Suprapubic skin (tissue), 4 donors: Measurements from ENCODE around the gene PGBD4. TPM values are rescaled to one million over a fixed set of nuclear protein-coding genes. Genes with fewer than 3 reads are reported as not detected.
A peak's percentile ranks its signal among the peaks of the same experiment; 100 is the strongest.

Experiments used
- DNase-seq, 2 donors: peaks; one replicate each; pipeline ENCODE4 v3.0.0-alpha.2; 2019; ENCODE audit warnings: low spot score in 2 of 2
- H3K27ac ChIP-seq: fragments of 200-600 bp; sonication (generic); one replicate; pipeline ENCODE4 v1.5.1; 2019
- H3K27me3 ChIP-seq: fragments of 200-600 bp; sonication (generic); one replicate; pipeline ENCODE4 v1.5.1; 2019
- H3K36me3 ChIP-seq: fragments of 200-600 bp; sonication (generic); one replicate; pipeline ENCODE4 v1.5.1; 2019
- H3K4me1 ChIP-seq: fragments of 200-600 bp; sonication (generic); one replicate; pipeline ENCODE4 v1.5.1; 2019
- H3K4me3 ChIP-seq: fragments of 200-600 bp; sonication (generic); one replicate; pipeline ENCODE4 v1.5.1; 2019; ENCODE audit warnings: mild to moderate bottlenecking
- H3K9me3 ChIP-seq: fragments of 200-600 bp; sonication (generic); one replicate; pipeline ENCODE4 v1.5.1; 2019
- EP300 ChIP-seq: sonication (generic); formaldehyde crosslinking; IDR thresholded peaks from one replicate; pipeline ENCODE4 v1.6.1; 2017; ENCODE audit warnings: antibody characterized with exemption
- POLR2A ChIP-seq, 2 donors: fragments of 450-650 bp; IDR thresholded peaks; one replicate each; pipeline ENCODE4 v1.6.1; 2017; ENCODE audit warnings: antibody characterized with exemption in 2 of 2, mild to moderate bottlenecking in 2 of 2, moderate library complexity in 2 of 2
- POLR2AphosphoS5 ChIP-seq, 3 donors: sonication (generic); formaldehyde crosslinking; IDR thresholded peaks; one replicate each; pipeline ENCODE4 v1.6.1; 2017; ENCODE audit warnings: antibody characterized with exemption in 3 of 3
- WGBS: methylation state at CpG from one replicate; pipeline ENCODE4 v1.1.5; 2018; 5-methylcytosine and 5-hydroxymethylcytosine counted together
- total RNA-seq, 4 donors: library from RNA; depleted of rRNA; stranded (reverse); fragments of >200 nt; gene quantifications; one replicate each; pipeline ENCODE4 v1.1.0, GENCODE V29; 2016
- TF ChIP-seq, protein P1 (sequence below), 2 donors: fragments of 200-600 bp in 1 of 2; fragments of 450-650 bp in 1 of 2; sonication (generic) in 1 of 2; IDR thresholded peaks; one replicate each; pipeline ENCODE4 v1.5.1; 2016 to 2019; ENCODE audit warnings: antibody characterized with exemption in 2 of 2, mild to moderate bottlenecking in 1 of 2, moderate library complexity in 1 of 2

PGBD4 gene
- total RNA-seq, 4 donors from 2014 or later, result 0.83 to 2.3 (median 1.4) TPM

DNA sequence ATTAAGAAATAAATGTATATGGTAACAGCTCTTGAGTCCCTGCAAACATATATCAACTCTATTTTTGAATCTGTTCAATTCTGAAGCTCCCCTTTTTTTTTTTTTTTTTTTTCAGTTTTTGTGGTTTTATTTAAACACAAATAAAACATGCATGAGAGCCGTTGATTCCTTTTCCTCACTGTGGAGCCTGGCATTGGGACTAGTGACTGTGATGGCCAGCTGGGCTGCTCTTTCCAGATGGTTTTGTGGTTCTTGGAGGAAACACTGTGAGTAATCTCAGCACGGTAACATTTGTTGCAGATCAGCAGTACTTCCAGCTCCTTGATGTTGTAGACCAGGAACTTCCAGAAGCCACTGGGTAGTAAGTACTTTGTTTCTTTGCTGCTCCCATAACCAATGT, 16.1 kb upstream of the PGBD4 start:
- Histone ChIP-seq H3K27ac (no peak overlapping the region), H3K36me3 (peaks cover 36% of the 10 kb centered on the region), H3K27me3 (no peaks in the 10 kb centered on the region), H3K9me3 (no peaks in the 10 kb centered on the region), H3K4me3 (no peak overlapping the region), H3K4me1 (peaks cover 3% of the 10 kb centered on the region)
- TF ChIP-seq, protein P1, sequence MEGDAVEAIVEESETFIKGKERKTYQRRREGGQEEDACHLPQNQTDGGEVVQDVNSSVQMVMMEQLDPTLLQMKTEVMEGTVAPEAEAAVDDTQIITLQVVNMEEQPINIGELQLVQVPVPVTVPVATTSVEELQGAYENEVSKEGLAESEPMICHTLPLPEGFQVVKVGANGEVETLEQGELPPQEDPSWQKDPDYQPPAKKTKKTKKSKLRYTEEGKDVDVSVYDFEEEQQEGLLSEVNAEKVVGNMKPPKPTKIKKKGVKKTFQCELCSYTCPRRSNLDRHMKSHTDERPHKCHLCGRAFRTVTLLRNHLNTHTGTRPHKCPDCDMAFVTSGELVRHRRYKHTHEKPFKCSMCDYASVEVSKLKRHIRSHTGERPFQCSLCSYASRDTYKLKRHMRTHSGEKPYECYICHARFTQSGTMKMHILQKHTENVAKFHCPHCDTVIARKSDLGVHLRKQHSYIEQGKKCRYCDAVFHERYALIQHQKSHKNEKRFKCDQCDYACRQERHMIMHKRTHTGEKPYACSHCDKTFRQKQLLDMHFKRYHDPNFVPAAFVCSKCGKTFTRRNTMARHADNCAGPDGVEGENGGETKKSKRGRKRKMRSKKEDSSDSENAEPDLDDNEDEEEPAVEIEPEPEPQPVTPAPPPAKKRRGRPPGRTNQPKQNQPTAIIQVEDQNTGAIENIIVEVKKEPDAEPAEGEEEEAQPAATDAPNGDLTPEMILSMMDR (IDR thresholded peaks at IDR 0.05), result no peak
- no peak for TF ChIP-seq POLR2AphosphoS5 (IDR thresholded peaks at IDR 0.05)
- no peak for TF ChIP-seq EP300
- no peak for TF ChIP-seq POLR2A (IDR thresholded peaks at IDR 0.05)
- WGBS, result 64% methylated on average over 2 of the region's 2 CpGs
- no peak for DNase-seq

DNA sequence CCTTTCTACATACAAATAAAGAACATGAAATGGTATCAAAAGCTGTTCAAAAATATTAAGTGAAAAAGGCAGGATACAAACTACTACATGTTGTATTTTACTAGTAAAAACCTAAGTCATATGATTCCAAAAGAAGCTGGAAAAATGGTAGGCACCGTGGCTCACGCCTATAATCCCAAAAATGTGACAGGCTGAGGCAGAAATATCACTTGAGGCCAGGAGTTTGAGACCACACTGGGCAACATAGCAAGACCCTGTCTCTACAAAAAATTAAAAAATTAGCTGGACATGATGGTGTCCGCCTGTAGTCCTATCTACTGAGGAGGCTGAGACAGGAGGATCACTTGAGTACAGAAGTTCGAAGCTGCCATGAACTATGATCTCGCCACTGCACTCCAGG, 2.0 kb upstream of the PGBD4 start:
- H3K4me3 ChIP-seq, result no peak overlapping the region

DNA sequence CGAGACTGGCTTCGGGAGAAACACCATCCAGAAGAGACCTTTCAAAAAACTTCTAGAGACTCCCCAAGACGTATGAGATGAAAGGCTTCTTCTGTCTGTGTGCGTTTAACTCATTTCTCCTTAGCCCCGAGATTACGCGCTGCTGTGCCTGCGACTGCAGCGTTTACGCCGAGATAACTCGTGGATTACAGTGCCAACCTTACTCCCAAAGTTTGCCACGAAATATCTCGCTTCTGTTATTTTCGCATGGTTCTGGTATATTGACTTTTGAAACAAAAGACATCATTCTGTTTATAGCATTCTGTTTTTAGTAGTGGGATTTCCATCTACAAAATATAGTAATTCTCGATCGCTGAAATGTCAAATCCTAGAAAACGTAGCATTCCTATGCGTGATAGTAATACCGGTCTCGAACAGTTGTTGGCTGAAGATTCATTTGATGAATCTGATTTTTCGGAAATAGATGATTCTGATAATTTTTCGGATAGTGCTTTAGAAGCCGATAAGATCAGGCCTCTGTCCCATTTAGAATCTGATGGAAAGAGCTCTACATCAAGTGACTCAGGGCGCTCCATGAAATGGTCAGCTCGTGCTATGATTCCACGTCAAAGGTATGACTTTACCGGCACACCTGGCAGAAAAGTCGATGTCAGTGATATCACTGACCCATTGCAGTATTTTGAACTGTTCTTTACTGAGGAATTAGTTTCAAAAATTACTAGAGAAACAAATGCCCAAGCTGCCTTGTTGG, 467 bp downstream of the PGBD4 start:
- no peak for DNase-seq
- WGBS, result 30% methylated on average over 29 of the region's 29 CpGs
- Histone ChIP-seq H3K36me3 (no peaks in the 10 kb centered on the region), H3K27me3 (no peaks in the 10 kb centered on the region), H3K27ac (peak overlapping the region; percentile 90), H3K9me3 (no peaks in the 10 kb centered on the region), H3K4me1 (peaks cover 32% of the 10 kb centered on the region), H3K4me3 (peak overlapping the region; percentile 95)
- TF ChIP-seq POLR2AphosphoS5 (IDR thresholded peaks at IDR 0.05), result peak in 1 of 3 donors; percentile 3
- TF ChIP-seq, protein P1 (IDR thresholded peaks at IDR 0.05), result no peak
- TF ChIP-seq POLR2A (IDR thresholded peaks at IDR 0.05), result peak in 1 of 2 donors; percentile 3

More for the DNA sequence above, 2.0 kb upstream of the PGBD4 start:
- no peak for DNase-seq
- no peak for TF ChIP-seq EP300
- TF ChIP-seq POLR2A (IDR thresholded peaks at IDR 0.05), result no peak
- TF ChIP-seq, protein P1 (IDR thresholded peaks at IDR 0.05), result no peak
- no peak for TF ChIP-seq POLR2AphosphoS5 (IDR thresholded peaks at IDR 0.05)
- Histone ChIP-seq H3K4me1 (peaks cover 32% of the 10 kb centered on the region), H3K27ac (no peak overlapping the region), H3K36me3 (peaks cover 6% of the 10 kb centered on the region), H3K27me3 (no peaks in the 10 kb centered on the region), H3K9me3 (no peaks in the 10 kb centered on the region)
- 95% methylated on average over 5 of the region's 5 CpGs for WGBS

DNA sequence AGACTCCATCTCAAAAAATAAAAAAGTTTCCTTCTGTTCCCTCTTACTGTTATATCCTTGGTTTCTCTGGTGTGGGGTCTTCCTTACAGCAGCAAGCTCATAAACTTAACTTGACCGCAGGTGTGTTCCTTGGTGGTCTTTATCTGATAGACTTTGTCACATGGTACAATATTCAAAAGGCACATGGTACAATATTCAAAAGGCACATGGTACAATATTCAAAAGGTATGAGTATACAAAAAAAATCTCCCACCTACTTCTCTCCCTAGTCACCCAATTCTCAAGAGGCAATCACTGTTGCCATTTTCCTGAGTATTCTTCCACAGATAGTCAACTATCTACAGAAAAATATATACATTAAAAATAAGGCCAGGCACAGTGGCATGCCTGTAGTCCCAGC, 4.5 kb downstream of the PGBD4 start:
- no peak overlapping the region for H3K4me3 ChIP-seq
- no peaks in the 10 kb centered on the region for H3K36me3 ChIP-seq
- 95% methylated on average over 1 of the region's 1 CpG for WGBS
- no peak for DNase-seq
- no peaks in the 10 kb centered on the region for H3K9me3 ChIP-seq
- H3K4me1 ChIP-seq, result peaks cover 6% of the 10 kb centered on the region
- no peak overlapping the region for H3K27ac ChIP-seq
- TF ChIP-seq, protein P1 (IDR thresholded peaks at IDR 0.05), result no peak
- TF ChIP-seq POLR2AphosphoS5 (IDR thresholded peaks at IDR 0.05) (no peak), POLR2A (IDR thresholded peaks at IDR 0.05) (no peak), EP300 (no peak)
- no peaks in the 10 kb centered on the region for H3K27me3 ChIP-seq

DNA sequence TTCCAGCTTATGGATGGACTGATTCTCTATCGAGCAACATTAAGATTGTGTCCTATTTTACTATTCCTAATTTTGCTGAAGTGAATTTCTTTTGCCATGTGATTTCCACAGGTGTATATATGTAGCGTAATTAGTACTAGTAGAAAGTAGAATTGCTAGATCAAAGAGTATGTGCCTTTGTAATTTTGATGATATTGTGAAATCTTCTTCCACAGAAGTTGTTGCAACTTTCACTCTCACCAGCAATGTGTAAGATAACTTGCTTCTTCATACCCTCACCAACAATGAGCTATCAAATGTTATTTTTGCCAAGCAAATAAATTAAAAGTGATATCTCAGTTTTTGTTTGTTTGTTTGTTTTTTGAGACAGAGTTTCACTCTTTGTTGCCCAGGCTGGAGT, 5.4 kb downstream of the PGBD4 start:
- DNase-seq, result no peak
- Histone ChIP-seq H3K9me3 (no peaks in the 10 kb centered on the region), H3K27me3 (no peaks in the 10 kb centered on the region), H3K4me1 (peaks cover 6% of the 10 kb centered on the region), H3K27ac (no peak overlapping the region), H3K4me3 (no peak overlapping the region), H3K36me3 (no peaks in the 10 kb centered on the region)
- 90% methylated on average over 2 of the region's 2 CpGs for WGBS
- TF ChIP-seq EP300 (no peak), POLR2AphosphoS5 (IDR thresholded peaks at IDR 0.05) (no peak), POLR2A (IDR thresholded peaks at IDR 0.05) (no peak)
- TF ChIP-seq, protein P1 (IDR thresholded peaks at IDR 0.05), result no peak
